NCI-H2227 treated with DMSO at 0.1 percent for 48 hours (cell line): ENCODE measurements around the gene PPP5C.

Experiments used
- DNase-seq: peaks from one replicate; lab custom pipeline; 2025; lab: John Stamatoyannopoulos, UW

The PPP5C gene

DNA sequence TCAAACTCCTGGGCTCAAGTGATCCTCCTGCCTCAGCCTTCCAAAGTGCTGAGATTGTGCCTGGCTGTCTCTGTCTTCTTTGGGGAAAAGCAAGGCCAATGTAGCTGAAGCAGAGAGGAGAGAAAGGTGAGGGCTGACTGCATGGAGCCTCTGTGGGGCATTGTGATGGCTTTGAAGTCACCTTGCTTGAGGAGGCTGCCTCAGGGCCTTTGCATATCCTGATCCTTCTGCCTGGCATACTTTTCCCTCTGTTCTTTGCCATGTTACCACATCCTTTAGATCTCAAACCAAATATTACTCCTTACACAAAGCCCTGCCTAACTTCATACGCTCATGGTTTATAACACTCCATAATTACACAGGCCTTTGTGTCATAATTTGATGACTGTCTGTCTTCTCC lies 9.4 kb upstream of the PPP5C start:
- no peak for DNase-seq

GRCh38 chr19:46339446-46339845 lies 7.4 kb upstream of the PPP5C start:
- no peak for DNase-seq

GRCh38 chr19:46340051-46340659 lies 6.7 kb upstream of the PPP5C start:
- no peak for DNase-seq

DNA sequence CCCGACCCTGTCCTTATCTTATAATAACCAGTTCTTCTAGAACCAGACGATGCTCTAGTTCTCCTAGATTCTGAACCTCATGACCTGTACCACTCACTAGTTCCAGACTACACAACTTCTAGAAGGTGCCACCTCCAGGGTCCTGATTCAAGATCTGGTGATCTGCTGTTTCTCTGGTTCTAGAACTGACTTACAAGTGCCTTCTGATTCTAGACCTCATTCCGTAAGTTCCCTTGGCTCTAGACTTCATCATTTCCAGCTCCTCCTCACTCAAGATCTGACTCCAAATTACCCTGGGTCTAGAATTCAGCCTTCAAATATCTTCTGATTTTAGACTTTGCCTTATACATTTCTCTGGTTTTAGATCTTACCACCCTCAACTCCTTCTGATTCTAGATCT lies 5.0 kb upstream of the PPP5C start:
- no peak for DNase-seq

DNA sequence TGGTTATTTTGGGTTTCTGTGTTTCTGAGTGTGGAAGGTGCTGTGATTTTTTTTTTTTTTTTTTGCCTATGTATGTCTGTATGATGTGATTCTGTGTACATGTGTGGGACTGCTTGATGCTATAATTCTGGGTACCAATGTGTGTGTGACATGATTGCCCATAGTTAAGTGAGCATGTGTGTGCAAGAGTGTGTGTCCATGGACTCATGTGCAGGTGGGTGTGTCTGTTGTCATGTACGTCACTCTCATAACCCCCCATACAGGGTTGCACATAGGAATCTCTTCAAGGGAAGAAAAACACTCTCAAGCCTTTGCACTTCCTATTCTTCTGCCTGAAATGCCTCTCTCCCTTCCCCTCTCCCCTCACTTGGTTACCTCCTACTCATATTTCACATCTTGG lies 2.5 kb upstream of the PPP5C start:
- DNase-seq = no peak

- no peak for DNase-seq
These were observed 1.7 kb upstream of the PPP5C start for GRCh38 chr19:46345157-46345556.

GRCh38 chr19:46347572-46347883 lies 641 bp downstream of the PPP5C start:
- DNase-seq = no peak

GRCh38 chr19:46347985-46348384 lies 1.1 kb downstream of the PPP5C start:
- DNase-seq = no peak

- DNase-seq = no peak
These were observed 2.6 kb downstream of the PPP5C start for GRCh38 chr19:46349311-46349993.

GRCh38 chr19:46350029-46350757 lies 3.3 kb downstream of the PPP5C start:
- DNase-seq = no peak

GRCh38 chr19:46350758-46351159 lies 3.9 kb downstream of the PPP5C start:
- DNase-seq = no peak

GRCh38 chr19:46351241-46352041 lies 4.6 kb downstream of the PPP5C start:
- no peak for DNase-seq

DNA sequence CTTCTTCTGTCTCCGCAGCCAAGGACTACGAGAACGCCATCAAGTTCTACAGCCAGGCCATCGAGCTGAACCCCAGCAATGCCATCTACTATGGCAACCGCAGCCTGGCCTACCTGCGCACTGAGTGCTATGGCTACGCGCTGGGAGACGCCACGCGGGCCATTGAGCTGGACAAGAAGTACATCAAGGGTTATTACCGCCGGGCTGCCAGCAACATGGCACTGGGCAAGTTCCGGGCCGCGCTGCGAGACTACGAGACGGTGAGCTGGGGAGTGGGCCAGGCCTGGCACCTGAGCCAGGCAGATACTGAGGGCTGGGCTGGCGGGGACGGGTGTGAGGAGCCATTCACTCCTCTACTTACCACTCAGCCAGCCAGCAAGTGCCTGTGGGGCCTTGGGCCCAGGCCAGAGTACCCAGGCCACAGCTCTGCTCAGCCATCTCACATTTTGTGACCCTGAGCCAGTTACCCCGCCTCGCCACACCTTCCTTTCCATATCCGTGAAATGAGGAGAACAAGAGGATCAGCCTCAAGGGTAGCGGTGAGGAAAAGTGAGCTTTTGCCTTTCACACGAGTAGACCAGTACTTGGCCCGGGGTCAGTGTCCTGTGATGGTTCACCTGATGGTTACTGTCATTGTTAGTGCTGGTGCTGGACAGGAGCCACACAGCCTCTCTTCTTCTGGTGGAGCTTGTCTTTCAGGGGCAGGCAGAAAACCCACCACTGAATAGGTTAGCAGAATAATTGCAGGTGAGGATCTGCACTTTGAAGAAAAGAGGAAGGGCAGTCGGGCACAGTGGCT lies 7.0 kb downstream of the PPP5C start:
- no peak for DNase-seq

DNA sequence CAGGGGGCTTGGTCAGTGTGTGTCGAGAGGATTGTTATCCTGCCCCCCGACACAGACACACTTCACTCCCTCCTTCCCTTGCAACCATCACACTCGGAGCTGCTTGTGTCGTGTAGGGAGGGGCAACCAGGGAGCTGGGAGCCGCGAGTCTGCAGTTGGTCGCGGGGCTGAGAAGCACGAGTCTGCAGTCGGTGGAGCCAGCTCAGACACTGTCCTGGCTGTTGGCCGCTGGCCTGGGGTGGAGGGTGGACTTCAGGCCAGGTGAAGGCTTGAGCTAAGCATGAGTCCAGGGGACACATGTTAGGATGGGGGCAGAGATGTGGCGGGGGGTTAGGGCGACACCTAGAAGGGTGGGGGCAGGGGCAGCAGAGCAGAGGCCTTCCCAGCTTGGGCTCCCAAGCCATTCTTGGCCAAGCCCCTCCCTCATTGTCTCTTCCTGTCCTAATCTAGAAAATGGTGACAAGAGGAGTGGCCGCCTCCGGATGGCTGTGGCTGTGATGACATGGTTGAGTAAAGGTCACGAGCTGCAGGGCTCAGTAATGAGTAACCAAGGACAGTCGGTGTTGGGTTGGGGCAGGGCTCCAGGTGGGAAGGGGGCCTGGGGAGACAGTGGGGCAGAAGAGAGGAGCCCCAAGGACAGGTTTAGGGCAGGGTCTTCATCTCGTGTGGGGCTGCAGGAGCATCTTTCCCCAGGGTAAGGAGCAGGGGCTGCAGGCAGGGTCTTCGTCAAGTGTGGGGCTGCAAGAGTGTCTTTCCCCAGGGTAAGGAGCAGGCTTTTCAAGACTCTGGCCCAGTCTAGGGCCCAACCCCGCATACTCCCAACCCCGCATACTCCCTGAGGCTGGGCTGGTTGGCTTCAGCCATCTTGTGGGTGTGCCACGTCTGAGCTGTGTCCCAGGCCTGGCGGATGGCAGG lies 8.6 kb downstream of the PPP5C start:
- DNase-seq = no peak

DNA sequence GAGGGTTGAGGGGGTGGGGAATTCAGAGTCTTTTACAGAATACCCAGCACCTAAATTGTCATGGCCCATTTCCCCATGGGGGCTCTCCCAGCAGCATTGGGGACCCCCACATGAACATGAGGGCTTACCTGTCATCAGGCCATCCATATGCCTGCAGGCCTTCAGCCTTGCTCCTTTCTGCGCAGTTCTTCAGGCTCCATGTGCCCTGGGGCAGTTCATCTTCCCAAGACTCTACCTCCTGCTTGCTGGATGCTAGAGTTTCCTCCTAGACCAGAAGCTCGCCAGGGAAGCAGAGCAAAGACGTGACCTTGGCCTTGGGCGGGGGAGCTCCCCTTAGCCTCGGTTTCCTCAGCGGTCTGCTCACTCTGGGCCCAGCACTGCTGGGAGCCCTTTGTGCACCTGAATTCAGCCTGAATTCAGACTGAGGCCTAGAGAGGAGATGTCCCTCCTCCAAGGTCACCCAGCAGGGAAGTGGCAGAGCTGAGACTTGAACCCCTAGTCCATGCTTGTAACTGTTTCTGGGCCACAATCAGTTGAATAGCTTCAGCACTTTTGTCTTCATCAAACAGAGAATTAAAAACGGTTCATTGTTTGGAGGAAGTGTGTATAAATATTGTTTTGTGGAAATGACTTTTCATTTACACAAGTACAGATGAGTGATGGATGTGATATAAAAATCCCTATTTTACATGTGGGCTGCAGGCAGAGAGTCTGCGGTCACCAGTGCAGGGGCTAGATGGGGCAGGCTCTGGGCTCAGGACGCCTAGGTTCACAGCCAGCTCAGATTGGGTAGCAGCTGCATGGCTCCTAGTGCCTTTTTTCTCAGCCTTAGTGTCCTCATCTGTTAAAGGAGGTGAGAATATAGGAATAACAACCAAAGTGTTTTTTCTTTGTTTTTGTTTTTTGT lies 9.5 kb downstream of the PPP5C start:
- DNase-seq = no peak

DNA sequence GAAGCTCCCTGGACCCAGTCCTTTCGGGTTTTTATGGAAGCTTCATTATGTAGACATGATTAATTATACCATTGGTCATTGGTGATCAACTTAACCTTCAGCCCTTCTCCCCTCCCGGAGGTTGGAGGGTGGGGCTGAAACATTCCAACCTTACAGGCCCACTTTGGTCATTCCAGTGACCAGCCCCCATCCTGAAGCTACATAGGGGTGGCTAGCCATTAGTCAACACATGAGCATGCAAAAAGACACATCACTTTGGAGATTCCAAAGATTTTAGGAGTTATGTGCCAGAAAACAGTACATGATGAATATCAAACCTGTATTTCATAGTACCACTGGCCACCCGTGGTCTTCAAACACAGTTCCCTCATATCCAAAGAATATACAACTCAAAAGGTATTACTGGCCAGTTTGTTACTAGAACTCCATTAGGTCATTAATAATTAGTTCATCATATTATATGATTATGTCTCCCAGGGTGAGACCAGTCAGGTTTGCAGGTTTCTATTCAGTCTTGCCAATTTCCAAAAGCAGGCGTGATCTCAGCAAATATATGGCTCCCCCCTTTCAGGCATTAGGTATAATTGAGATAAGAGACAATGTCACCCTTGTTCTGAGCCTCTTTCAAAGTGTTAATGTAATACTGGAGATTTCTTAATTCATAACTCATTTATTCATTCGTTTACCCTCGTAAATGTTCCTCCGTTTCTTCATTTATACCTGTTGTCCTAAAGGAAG lies 11.1 kb downstream of the PPP5C start:
- no peak for DNase-seq

GRCh38 chr19:46361915-46362314 lies 15.0 kb downstream of the PPP5C start:
- no peak for DNase-seq

DNA sequence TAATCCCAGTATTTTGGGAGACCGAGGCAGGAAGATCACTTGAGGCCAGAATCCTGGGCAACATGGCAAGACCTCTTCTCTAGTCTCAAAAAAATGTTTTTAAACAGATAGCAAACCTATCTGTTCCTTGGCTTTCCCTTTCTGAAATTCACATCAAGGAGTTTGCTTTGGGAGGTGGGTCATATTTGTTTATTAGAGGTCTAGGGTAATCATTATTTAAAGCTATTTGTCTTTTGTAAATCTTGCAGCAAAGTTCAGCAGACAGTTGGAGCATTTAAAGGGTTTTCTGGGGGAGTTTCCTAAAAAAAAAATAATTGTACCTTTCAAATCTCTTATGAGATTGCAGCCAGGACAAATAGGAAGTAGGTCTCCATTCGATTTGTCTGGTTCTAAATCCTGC lies 17.5 kb downstream of the PPP5C start:
- DNase-seq = no peak

- no peak for DNase-seq
These were observed 18.7 kb downstream of the PPP5C start for GRCh38 chr19:46365561-46365960.
